ENCODE data around the gene C1orf198.

- no peak for TF ChIP-seq CTCF (IDR thresholded peaks at IDR 0.05)
- TF ChIP-seq POLR2A (IDR thresholded peaks at IDR 0.05; ENCODE audit: low read depth), result no peak
Observed at GRCh38 chr1:230828421-230828820, 39.9 kb downstream of the C1orf198 start.
